OCI-LY7 (cell line): Measurements from ENCODE around the gene TOR1AIP1. TPM values are rescaled to one million over a fixed set of nuclear protein-coding genes. Genes with fewer than 3 reads are reported as not detected.

Source experiments
- BruUV-seq: library from RNA; stranded (reverse); fragments of 400-500 nt; replicated peaks from 2 replicates; lab custom pipeline; 2021; lab: Mats Ljungman, UMichigan
- CTCF ChIA-PET: fragments of 300-600 bp; sonication (Branson Sonifier 250); formaldehyde crosslinking; loops from one replicate; lab custom pipeline; 2022; ENCODE audit warnings: antibody characterized with exemption; ENCODE audit not compliant: unreplicated experiment; lab: Charles Lee
- POLR2A ChIA-PET: fragments of 300-600 bp; sonication (Branson Sonifier 250); formaldehyde crosslinking; loops from one replicate; lab custom pipeline; 2022; ENCODE audit warnings: antibody characterized with exemption; lab: Charles Lee
- DNase-seq: peaks from one replicate; pipeline ENCODE4 v3.0.0-alpha.2; 2015; ENCODE audit warnings: low spot score
- H2AFZ ChIP-seq: fragments of 200-600 bp; sonication (generic), shearing (Covaris generic); 2 replicates; pipeline ENCODE4 v1.6.1; 2014; ENCODE audit warnings: mild to moderate bottlenecking, antibody characterized with exemption, low read length, moderate library complexity
- H3K27ac ChIP-seq: fragments of 200-600 bp; sonication (generic); 2 replicates; pipeline ENCODE4 v1.5.1; 2014; ENCODE audit warnings: mixed run types, low read depth, mild to moderate bottlenecking, moderate library complexity, low read length, inconsistent platforms; ENCODE audit not compliant: poor library complexity, severe bottlenecking
- H3K36me3 ChIP-seq: fragments of 200-600 bp; sonication (generic); 2 replicates; pipeline ENCODE4 v1.6.1; 2014; ENCODE audit warnings: mild to moderate bottlenecking, antibody characterized with exemption, low read length, moderate library complexity, mixed read lengths; ENCODE audit not compliant: insufficient read depth
- H3K4me1 ChIP-seq: fragments of 200-600 bp; sonication (generic); 2 replicates; pipeline ENCODE4 v1.5.1; 2014; ENCODE audit warnings: mild to moderate bottlenecking, low read length; ENCODE audit not compliant: insufficient read depth, poor library complexity, severe bottlenecking
- H3K4me2 ChIP-seq: fragments of 200-600 bp; sonication (generic); 2 replicates; pipeline ENCODE4 v1.6.1; 2014; ENCODE audit warnings: mild to moderate bottlenecking, low read length
- H3K4me3 ChIP-seq: fragments of 200-600 bp; sonication (generic); 2 replicates; pipeline ENCODE4 v1.5.1; 2014; ENCODE audit warnings: mild to moderate bottlenecking, low read depth, low read length; ENCODE audit not compliant: poor library complexity, severe bottlenecking
- H3K79me2 ChIP-seq: fragments of 200-600 bp; sonication (generic); 2 replicates; pipeline ENCODE4 v1.6.1; 2016; ENCODE audit warnings: low read depth, mild to moderate bottlenecking, low read length, moderate library complexity, mixed read lengths; ENCODE audit not compliant: insufficient read depth
- H3K9me2 ChIP-seq: fragments of 200-600 bp; sonication (generic); 2 replicates; pipeline ENCODE4 v1.6.1; 2016; ENCODE audit warnings: mild to moderate bottlenecking, low read length, mixed read lengths; ENCODE audit not compliant: insufficient read depth
- H3K9me3 ChIP-seq: fragments of 200-600 bp; sonication (generic); 2 replicates; pipeline ENCODE4 v1.6.1; 2014; ENCODE audit warnings: mild to moderate bottlenecking, mixed run types, low read length, mixed read lengths
- H4K20me1 ChIP-seq: fragments of 200-600 bp; sonication (generic); 2 replicates; pipeline ENCODE4 v1.6.1; 2014; ENCODE audit warnings: mild to moderate bottlenecking, antibody characterized with exemption, low read length, moderate library complexity, mixed read lengths; ENCODE audit not compliant: insufficient read depth
- EZH2phosphoT487 ChIP-seq: fragments of 200-600 bp; sonication (generic); IDR thresholded peaks from 2 replicates; pipeline ENCODE4 v1.6.1; 2018; ENCODE audit warnings: low read depth, borderline replicate concordance, mild to moderate bottlenecking, mixed run types, antibody characterized with exemption, low read length, moderate library complexity, mixed read lengths
- intact Hi-C: fragments of 100-400 bp; cut with micrococcal nuclease; formaldehyde crosslinking; loops from one replicate; pipeline ENCODE4 v1.10.0; 2022; ENCODE audit not compliant: unreplicated experiment
- total RNA-seq, 2 experiments: library from RNA; depleted of rRNA in 1 of 2; stranded (reverse); fragments of >200 nt in 1 of 2; shearing (Covaris generic) in 1 of 2; gene quantifications; 2 replicates each; pipeline ENCODE4 v1.2.3, GENCODE V29; 2014 to 2022
- TF ChIP-seq, protein P1 (sequence below): fragments of 200-600 bp; sonication (generic); conservative IDR thresholded peaks from 2 replicates; pipeline ENCODE4 v1.5.1; 2014; ENCODE audit warnings: mild to moderate bottlenecking, antibody characterized with exemption, low read length, moderate library complexity, mixed read lengths

The TOR1AIP1 gene
- total RNA-seq, 2 experiments from 2014 or later, result 11.0 to 14.5 TPM

- no peaks in the 10 kb centered on the region for H3K9me2 ChIP-seq
- H3K9me3 ChIP-seq, result no peaks in the 10 kb centered on the region
- no peak overlapping the region for H3K4me2 ChIP-seq
- POLR2A ChIA-PET, result no interaction called here
- peaks cover 15% of the 10 kb centered on the region; the same call in 1 of the 2 replicates for H3K36me3 ChIP-seq
- no peaks in the 10 kb centered on the region for H4K20me1 ChIP-seq
- no peak overlapping the region for H3K27ac ChIP-seq
- no peak overlapping the region for H3K4me3 ChIP-seq
- no TSS peak for BruUV-seq
- CTCF ChIA-PET, result no interaction called here
- no peaks in the 10 kb centered on the region for H3K79me2 ChIP-seq
- TF ChIP-seq, protein P1, sequence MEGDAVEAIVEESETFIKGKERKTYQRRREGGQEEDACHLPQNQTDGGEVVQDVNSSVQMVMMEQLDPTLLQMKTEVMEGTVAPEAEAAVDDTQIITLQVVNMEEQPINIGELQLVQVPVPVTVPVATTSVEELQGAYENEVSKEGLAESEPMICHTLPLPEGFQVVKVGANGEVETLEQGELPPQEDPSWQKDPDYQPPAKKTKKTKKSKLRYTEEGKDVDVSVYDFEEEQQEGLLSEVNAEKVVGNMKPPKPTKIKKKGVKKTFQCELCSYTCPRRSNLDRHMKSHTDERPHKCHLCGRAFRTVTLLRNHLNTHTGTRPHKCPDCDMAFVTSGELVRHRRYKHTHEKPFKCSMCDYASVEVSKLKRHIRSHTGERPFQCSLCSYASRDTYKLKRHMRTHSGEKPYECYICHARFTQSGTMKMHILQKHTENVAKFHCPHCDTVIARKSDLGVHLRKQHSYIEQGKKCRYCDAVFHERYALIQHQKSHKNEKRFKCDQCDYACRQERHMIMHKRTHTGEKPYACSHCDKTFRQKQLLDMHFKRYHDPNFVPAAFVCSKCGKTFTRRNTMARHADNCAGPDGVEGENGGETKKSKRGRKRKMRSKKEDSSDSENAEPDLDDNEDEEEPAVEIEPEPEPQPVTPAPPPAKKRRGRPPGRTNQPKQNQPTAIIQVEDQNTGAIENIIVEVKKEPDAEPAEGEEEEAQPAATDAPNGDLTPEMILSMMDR, result no peak
- TF ChIP-seq EZH2phosphoT487, result no peak
- no peak overlapping the region for H2AFZ ChIP-seq
- no peaks in the 10 kb centered on the region for H3K4me1 ChIP-seq
- intact Hi-C loops, result no loop called here
- DNase-seq, result no peak
Measured at GRCh38 chr1:179921472-179921871, 39.4 kb downstream of the TOR1AIP1 start.

DNA sequence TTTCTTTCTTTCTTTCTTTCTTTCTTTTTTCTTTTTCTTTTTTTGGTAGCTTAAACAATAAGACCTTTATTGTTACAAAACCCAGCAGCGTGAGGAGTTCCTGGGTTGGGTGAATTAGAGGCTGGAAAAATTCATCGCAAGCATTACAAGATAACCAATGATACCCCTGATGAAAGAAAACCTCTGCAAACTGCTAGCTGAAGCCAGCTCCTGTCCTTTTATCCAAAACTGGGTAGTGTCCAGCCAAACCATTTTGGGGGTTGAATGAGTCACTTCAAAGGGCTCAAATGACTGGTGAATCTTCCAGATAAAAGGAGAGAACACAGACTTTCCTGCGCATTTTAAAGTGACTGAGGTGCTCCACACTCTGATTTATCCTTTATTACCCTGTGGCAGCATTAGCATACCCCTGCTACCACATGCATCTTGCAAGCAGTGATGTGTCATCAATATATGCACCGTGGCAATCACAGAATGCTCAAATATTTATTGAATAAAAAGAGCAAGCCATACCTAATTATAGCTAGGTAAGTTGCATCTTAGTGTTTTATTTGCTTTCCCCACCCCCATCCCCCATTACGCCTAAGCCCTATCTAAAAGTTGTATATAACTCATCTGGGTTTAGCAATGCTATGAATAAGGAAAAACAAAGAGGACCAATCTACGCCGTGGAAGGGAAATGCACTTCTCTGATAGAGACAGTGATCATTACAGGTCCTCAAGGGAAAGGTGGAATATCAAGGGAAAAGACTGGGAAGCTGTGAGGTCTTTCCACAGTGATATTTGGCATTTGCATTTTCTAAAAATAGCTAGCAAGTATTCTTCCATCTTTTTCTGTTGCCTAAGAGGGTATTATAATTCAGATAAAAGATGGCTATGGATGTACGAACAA is 40.1 kb downstream of the TOR1AIP1 start:
- intact Hi-C loops, result no loop called here
- Histone ChIP-seq H3K4me1 (no peaks in the 10 kb centered on the region), H3K9me2 (no peaks in the 10 kb centered on the region), H3K27ac (no peak overlapping the region), H3K4me2 (no peak overlapping the region), H3K36me3 (peaks cover 15% of the 10 kb centered on the region; the same call in 1 of the 2 replicates), H4K20me1 (no peaks in the 10 kb centered on the region), H2AFZ (no peak overlapping the region), H3K79me2 (no peaks in the 10 kb centered on the region), H3K4me3 (no peak overlapping the region), H3K9me3 (no peaks in the 10 kb centered on the region)
- ChIA-PET CTCF (no interaction called here), POLR2A (interaction anchor here (0.6 kb wide), 1 partner anchor 8 kb away, joined by 4 read pairs; no protein-coding TSS in a partner anchor)
- no TSS peak for BruUV-seq
- TF ChIP-seq, protein P1, result no peak
- no peak for TF ChIP-seq EZH2phosphoT487
- no peak for DNase-seq

DNA sequence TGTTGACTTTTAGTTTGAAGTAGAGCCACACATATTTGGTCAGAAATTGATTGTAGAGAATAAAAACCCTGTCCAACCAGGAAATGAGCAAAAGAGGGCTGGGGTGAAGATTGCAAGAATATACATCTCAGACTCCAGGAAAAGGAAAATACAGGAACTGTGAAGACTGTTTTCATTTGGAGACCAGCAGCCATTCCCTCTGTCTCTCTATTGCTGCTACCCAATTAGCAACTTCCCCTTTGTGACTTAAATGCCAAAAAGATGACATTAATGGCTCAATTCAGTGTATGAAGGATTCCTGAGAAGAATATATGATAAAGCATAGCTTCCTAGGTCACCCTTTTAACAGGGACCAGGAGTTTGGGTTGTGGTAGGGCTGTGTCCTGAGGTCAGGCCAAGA is 40.9 kb downstream of the TOR1AIP1 start:
- ChIA-PET POLR2A (interaction anchor here (2.1 kb wide), 1 partner anchor 29 kb away, joined by 4 read pairs; no protein-coding TSS in a partner anchor), CTCF (no interaction called here)
- Histone ChIP-seq H2AFZ (no peak overlapping the region), H3K9me2 (no peaks in the 10 kb centered on the region), H3K79me2 (no peaks in the 10 kb centered on the region), H3K4me2 (no peak overlapping the region), H3K4me3 (no peak overlapping the region), H4K20me1 (no peaks in the 10 kb centered on the region), H3K9me3 (no peaks in the 10 kb centered on the region), H3K36me3 (peaks cover 12% of the 10 kb centered on the region; the same call in 1 of the 2 replicates), H3K27ac (no peak overlapping the region), H3K4me1 (no peaks in the 10 kb centered on the region)
- intact Hi-C loops, result no loop called here
- no peak for DNase-seq
- BruUV-seq, result no TSS peak
- TF ChIP-seq EZH2phosphoT487, result no peak
- TF ChIP-seq, protein P1, result no peak
